Iris pigment epithelial cell (primary cell): ENCODE results near the gene BACH2.
"Not testable (repeated sequence)": the region's sequence is repeated elsewhere in the genome, so short reads cannot be mapped to it uniquely, and the experiment has no call there.

Source experiments
- DNase-seq: peaks from one replicate; pipeline ENCODE4 v3.0.0-alpha.2; 2011; ENCODE audit warnings: low read depth

The BACH2 gene

DNA sequence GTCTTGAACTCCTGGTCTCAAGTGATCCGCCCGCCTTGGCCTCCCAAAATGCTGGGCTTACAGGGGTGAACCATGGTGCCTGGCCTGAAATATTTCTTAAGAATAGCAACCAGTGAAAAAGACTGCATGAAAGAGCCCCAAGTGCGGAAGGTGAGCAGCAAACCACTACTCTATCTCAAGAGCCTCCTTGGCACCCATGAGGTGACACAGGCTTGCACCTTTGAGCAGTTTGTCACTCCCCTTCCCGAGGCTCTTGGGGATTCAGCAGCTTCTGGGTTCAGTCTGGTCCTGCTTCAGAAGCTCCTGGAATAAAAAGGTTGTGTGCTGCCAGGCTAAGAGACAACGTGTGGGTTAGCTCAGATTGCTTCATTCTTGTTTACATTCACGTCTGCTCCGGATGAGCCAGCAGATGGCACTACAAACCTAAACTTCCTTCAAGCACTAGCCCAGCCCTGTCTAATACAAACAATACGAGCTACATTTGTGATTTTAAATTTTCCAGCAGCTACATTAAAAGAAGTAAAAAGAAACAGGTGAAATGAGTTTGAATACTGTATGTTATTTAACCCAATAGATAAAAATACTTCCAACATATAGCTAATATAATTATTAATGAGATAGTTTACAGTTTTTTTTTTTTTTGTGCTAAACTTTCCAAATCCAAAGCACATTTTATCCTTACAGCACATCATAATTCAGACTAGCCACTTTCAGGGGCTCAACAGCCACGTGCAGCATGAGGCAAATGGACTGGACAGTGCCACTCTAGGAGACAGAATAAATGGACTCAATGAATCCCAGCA lies 356.2 kb downstream of the BACH2 start:
- DNase-seq: peak; percentile 91

DNA sequence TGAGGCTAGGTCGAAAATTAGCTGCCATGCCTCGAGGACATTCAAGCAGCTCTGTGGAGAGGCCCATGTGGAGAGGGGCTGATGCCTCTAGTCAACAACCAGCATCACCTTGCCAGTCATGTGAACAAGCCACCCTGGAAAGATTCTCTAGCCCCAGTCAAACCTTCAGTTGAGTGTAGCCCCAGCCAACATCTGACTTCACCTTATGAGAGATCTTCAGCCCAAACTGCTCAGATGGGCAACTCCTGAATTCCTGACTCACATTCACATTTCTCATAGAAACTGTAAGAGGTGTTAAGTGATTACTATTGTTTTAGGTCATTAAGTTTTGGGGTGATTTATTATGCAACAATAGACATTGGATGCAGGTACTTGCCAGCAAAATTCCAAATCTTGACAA lies 357.5 kb downstream of the BACH2 start:
- DNase-seq: no peak

DNA sequence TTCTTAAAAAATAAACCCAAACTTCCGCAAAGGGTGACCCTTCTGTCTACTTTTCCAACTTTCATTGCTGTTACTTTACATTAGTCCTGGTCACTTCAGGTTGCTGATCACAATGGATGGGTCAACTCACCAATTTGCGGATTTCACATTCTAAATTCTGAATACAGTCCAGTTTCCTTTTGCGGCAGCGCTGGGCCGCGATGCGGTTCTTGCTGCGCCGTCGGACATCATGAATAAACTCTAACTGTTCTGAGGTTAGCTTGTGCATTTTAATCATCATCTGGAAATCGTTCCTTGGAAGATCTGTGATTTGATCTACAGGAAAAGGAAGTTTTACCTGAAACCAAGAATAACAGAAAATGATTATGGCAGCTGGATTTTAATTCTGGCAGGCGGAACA lies 358.6 kb downstream of the BACH2 start:
- DNase-seq: no peak

DNA sequence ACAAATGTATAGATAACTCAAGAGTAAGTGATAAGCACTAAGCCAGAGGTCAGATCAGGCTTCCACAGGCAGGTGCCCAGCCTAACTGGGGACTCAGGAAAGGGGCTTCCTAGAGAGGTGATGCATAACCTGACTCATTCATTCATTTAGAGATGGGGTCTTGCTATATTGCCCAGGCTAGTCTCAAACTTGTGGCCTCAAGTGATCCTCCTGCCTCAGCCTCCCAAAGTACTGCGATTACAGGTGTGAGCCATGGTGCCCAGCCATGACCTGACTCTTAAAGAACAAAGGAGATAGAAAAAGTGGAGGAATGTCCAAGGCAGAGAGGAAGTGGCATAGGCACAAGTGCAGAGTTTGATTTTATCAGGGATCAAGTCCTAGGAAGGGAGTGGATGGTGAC lies 360.5 kb downstream of the BACH2 start:
- DNase-seq: no peak

DNA sequence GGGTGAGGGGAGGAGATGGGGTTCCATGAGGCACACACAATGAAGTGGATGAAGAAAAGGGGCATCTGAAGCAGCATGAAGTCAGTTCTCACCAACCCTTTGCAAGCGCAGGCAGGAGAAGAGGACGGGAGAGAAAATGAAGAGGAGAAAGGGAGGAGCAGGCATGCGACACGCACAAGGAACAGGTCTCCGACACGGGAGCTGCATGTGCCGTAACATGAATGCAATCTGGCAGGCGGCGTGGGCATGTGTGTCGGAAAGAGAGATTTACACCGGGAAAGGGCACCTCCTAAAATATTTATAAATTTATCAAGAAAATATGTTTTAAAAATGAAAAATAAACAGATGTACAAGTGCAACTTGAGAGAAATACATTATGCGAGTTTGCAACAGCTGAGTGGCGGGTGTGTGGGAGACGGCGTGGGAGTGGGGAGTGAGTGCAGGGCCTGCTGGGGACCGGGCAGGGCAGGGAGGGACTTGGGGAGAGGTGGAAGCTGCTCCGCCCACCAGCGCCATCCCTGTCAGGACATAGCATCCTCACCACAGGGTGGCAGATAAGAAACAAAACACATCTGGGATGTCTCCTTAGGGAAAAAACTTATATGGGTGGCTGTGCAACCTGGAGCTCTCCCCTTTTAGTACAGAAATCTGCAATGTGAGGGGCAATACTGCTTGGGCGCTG lies 361.8 kb downstream of the BACH2 start:
- no peak for DNase-seq

DNA sequence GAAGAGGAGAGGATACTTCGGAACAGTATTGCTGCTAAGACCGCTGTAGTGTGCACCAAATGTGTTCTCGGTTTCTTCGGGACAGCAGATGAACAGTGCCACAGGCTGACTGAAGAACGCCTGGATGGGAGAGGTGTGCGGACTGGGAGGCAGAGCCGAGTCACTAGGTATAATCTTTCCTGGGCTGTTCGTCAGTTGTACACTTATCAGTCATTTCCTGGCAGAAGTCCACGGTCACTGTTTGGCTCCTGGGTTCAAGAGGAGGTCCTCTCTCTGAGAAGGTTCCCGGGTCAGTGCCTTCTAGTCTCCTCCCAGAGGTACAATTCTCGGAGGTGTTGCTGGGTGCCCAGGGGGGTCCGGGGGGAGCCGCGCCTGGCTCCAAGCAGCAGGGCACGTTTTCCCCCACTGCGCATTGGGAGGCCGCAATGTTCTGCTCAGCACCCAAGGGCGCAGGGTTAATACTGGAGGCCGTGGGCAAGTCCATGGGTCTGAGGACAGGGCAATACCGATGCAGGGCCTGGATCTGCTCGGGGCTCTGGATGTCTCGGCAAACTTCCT lies 364.3 kb downstream of the BACH2 start:
- no peak for DNase-seq

DNA sequence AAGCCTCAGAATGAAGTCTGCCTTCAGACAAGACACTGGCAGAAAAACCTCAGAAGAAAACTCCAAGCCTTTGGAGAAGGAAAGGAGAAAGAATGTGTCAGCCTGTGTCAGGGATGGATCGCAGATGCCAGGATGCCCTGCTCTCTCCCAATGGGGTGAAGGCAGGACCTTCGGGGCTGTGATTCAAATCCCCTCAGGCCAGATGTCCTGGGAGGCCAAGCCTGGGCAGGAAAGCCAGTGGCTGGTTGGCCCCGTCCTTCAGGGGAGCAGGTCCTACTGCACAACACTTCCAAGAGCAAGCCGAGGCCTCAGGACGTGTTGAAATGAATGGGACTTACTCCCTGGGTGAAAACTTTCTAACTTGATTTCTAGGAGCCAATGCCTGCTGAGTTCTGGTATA lies 365.9 kb downstream of the BACH2 start:
- DNase-seq: no peak

DNA sequence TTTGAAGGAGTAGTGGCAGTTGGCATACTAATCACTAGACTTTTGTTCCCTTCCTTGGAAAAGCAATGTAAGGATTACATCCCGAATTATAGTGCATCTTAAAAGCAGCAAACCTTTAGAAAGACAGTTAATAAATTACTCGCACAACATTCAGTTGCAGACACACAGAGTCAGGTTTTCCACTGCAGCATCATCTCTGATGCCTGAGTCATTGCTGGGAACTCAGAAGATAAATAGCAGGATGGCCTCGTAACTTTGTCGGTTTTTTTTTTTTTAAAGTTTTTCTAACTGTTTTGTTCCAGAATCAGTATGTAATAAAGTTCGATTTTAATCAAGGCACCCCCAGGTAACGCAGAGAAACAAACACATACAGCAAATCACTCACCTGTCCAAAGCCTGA lies 368.0 kb downstream of the BACH2 start:
- DNase-seq: peak; percentile 76

DNA sequence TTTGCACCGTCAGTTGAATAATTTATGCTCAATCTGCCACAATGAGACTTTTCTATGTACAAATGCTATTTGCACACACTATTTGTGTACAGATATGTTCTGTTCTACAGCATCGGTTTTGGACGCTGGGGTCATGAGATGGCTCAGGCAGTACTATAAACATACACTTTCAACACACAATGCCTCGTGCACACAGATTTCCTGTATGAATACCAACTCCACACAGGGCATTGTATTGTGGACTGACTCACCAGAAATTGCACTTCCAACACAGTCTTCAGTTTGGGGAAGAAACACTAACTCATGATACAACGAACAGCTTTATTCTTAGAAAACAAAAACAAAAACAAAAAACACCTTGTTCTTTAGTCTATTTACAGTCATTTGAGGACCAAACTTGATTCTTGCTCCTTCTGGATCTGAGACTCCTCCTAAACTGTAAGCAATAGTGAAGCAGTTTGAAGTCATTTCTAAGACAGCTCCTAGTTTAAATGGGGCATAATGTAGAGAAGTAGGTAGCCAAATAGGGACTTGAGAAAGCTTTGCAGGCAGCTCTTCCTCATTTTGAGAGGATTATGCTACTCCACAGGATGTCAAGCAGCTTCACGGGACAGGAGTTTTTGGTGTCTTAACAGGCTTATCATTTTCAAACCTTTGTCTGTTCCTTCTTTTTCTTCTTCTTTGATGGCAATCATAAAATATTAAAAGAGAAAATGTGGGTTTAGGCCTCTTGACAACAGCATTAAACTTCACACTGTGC lies 368.7 kb downstream of the BACH2 start:
- peak; percentile 63 for DNase-seq

DNA sequence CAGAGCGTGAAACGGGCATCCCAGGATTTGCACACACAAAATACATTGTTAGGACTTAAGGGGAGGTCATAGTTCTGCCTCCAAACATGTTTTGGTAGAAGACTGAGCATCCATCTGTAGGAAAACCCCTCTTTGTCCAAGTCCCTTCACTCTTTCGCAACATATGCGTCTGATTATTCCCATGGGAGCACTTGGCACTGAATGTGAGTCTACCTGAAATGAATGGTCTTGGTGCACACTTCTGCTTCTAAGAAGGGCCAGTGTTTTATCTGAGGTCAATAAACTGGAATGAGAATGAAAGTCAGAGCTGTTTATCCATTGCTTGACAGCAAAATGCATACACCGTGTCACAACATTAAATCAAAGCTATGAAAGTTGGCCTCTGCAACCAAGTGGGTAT lies 369.4 kb downstream of the BACH2 start:
- DNase-seq: no peak

DNA sequence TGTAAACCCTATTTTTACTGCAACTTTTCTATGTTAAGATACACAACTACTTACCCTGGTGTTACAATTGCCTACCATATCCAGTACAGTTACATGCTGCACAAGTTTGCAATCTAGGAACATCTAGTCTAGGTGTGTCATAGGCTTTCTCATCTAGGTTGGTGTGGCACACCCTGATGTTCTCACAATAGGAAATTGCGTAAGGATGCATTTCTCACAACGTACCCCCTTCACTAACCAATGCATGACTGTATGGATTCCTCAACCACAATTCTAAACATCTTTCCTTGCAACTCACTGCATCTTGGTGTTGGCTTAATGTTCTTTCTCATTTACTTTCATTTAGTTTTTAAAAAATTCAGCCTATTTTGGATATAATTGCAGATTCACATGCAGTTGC lies 370.8 kb downstream of the BACH2 start:
- peak; percentile 42 for DNase-seq

DNA sequence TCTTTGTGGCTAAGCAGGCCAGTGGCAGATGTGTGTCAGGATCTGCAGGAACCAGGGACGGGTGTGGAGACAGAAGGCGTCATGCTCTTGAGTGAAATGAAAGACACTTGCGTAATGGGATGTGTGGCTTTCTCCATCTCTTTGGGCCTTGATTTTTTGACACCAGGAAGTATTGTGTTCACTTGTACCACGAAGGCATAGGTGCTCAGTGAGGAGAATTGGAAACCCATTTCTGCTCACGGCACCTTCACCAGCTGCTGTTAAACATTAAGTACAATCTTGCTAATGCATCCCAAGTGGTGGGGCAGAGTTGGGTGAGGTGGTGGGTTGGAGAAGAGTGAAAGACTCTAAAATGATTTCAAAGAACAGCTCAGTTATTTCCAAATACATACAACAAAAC lies 372.4 kb downstream of the BACH2 start:
- DNase-seq: no peak

DNA sequence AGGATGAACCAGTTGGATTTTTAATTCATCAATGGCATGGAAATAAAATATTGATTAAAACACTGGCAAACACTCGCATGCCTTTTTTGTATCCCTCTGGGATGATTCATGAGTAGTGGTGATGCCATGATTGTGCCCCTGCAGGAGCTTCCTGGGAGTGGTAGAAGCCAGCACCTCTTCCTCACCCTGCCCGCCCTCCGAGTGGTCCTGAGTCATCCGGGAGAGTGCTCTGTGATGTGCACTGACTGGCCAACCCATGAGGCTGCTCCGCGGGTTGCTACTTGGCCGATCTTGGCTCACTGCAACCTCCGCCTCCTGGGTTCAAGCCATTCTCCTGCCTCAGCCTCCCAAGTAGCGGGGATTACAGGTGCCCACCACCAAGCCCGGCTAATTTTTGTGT lies 375.0 kb downstream of the BACH2 start:
- DNase-seq: no peak

DNA sequence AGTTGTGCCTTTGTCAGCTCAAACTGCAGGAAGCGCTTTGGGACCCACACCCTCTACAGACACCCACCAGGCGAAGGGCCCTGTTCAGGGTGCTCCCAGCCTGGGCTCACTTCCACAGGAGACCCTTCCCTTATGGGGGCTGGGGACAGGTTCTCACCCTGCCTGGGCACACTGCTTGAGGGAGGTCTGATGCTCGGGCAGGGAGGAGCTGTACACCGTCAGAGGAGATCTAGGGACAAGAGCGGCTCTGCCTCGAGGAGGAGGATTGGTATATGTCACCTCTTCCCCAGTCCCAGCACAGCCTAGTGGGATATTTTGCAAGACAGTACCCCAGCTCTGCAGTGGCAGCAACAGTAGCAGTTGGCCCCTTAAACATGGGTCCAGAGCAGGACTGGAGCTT lies 375.4 kb downstream of the BACH2 start:
- no peak for DNase-seq

DNA sequence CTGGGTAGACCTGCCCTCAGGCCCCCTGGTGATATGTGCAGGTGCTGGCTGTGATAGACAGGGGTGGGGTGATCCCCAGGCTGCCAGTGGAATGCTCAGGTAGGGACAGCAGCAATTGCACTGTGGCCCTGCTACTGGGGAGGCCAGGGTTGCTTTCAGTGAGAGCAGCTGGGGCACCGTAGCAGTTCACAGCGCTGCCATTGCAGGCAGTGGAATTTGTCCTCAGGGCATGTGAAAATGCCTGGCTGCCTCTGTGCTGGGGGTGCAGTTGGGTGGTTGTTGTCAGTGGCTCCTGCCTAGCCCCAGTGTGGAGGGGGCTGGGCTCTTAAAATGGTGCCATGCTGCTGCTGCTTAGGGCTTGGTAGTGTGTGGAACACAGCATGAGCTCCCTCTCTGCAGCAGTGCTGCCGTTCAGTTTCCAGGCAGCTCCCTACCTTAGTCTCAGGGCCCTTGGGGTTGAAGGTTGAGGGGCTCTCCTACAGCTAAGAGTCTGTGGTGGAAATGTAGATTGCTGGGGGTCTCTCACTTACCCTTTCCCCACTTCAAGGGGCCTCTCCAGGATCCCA lies 378.8 kb downstream of the BACH2 start:
- no peak for DNase-seq

DNA sequence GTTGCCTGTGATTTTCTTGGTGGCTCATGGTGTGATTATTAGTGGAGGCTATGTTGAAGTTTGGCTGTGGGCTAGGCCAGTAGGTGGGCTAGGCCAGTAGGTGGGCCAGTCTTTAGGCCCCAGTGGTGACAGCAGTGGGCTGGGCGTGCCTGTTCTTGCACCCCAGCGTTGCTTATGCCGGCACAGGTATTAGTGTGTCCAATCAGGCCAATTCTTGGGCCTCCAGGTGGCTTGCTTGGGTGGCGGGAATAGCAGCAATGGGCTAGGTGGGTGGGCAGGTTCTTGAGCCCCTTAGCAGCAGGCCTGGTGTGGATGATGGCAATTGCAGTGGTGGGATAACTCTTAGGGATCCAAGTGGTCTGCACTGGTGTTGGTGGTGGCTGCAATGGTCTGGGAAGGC lies 379.4 kb downstream of the BACH2 start:
- no peak for DNase-seq

DNA sequence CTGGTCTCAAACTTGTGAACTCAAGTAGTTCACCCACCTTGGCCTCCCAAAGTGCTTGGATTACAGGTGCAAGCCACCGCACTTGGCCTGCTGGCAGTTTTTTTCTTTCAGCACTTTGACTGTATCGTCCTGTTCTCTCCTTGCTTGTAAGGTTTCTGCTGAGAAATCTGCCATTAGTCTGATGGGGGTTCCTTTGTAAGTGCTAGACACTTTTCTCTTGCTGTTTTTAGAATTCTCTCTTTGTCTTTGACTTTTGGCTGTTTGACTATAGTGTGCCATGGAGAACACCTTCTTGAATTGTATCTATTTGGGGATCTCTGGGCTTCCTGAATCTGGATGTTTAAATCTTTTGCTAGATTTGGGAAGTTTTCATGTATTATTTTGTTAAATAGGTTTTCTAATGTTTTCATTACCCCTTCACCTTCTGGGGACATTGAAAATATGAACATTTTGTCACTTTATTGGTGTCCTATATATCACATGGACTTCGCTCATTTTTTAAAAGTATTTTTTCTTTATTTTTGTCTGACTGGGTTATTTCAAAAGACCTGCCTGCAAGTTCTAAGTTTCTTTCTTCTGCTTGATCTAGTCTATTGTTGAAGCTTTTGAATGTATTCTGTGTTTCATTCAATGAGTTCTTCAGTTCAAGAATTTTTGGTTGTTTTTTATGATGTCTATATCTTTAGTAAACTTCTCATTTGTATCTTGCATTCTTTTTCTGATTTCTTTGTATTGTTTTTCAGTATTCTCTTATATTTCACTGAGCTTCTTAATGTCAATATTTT lies 380.3 kb downstream of the BACH2 start:
- DNase-seq: no peak

DNA sequence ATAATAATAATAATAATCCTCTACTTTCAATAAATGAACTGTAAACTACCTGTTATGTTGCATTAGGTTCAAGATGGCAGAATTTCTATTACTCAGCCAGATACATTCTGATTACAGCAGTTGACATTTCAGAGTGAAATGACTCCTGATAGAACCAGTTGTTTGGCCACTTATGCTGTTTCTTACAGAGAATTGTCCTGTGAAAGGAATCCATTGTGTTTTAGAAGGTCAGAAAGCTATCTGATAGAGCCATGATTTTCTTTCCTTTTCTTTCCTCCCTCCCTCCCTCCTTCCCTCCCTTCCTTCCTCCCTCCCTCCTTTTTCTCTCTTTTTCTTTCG lies 385.8 kb downstream of the BACH2 start:
- DNase-seq: no peak

DNA sequence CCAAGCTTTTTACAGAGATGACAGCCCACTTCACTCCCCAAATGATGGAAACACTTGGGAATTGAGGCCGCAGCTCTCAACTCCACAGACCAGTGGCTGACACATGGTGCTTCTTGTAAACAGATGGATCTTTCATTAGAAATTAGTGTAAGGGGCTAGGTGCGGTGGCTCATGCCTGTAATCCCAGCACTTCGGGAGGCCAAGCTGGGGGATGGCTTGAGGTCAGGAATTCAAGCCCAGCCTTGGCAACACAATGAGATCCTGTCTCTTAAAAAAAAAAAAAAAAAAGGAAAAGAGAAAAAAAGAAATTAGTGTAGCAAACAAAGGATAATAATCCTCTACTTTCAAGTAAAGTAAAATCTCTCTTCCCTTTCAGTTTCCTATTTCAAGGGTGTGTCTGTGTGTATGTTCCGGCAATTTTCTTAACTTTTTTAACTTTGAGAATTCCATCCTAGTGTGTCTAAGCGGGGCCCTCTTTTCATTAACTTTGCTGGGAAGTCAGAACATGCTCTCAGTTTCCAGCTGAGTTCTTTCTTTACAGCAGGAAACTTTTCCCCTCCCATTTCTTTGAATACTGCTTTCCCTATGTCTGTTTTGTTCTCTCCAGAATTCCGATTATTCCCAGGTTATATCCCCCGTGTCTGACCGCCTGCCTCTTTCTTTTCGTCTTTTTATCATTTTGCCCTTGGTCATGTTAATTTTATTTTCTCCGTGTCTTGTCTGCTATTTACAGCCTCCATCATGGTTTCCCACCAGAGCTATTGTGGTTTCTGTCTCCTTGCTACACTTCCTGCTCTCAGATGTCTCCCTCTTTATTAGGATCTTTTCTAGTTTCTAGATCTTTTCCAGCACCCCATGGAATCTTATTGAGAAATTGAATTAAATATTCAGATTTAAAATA lies 386.4 kb downstream of the BACH2 start:
- not testable (repeated sequence) for DNase-seq

DNA sequence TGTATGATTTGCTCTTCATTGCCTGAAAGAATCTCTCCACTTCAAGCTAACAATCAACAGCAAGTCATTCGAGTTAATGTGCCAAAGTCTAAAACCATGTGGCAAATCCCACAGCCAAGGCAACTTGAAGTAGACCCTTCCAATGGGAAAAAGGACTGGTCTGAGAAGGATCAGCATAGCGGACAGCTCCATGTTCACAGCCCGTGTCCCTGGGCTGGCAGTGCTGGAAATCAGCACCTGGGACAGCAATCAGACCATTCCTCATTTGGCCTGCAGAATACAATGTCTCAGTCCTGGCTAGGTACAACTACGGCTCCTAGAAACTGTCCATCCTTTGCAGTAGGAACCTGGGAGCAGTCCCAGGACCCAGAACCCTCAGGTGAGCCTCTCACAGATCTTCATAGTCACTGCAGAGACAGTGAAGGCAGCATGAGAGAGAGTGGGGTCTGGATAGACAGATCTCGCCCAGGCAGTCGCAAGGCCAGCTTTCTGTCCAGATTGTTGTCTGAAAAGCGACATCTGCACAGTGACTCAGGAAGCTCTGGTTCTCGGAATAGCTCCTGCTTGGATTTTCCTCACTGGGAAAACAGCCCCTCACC lies 401.3 kb downstream of the BACH2 start:
- DNase-seq: peak; percentile 69
